Progenitor cell of endocrine pancreas (in vitro differentiated cells): Measurements from ENCODE around the gene PIGA. TPM values are rescaled to one million over a fixed set of nuclear protein-coding genes. Genes with fewer than 3 reads are reported as not detected.

Source experiments
- DNase-seq: peaks from one replicate; pipeline ENCODE4 v3.0.0; 2021; ENCODE audit warnings: low spot score; ENCODE audit not compliant: unreplicated experiment
- H3K27ac Mint-ChIP-seq: 2 replicates; pipeline ENCODE4 v1.8.0; 2021; ENCODE audit warnings: mild to moderate bottlenecking, moderate library complexity, mixed read lengths
- H3K27me3 Mint-ChIP-seq: 2 replicates; pipeline ENCODE4 v1.8.0; 2021; ENCODE audit warnings: mixed read lengths
- H3K36me3 Mint-ChIP-seq: 2 replicates; pipeline ENCODE4 v1.8.0; 2022; ENCODE audit warnings: mixed read lengths; ENCODE audit not compliant: insufficient read depth
- H3K4me1 Mint-ChIP-seq: 2 replicates; pipeline ENCODE4 v1.8.0; 2021; ENCODE audit warnings: low read depth, mixed read lengths
- H3K4me3 Mint-ChIP-seq: 2 replicates; pipeline ENCODE4 v1.8.0; 2021; ENCODE audit warnings: low read depth, mild to moderate bottlenecking, moderate library complexity, mixed read lengths
- H3K9me3 Mint-ChIP-seq: 2 replicates; pipeline ENCODE4 v1.8.0; 2021; ENCODE audit warnings: low read depth, mixed read lengths
- total RNA-seq: library from RNA; stranded (reverse); gene quantifications from 2 replicates; pipeline ENCODE4 v1.2.1, GENCODE V29; 2021
- TF ChIP-seq, protein P1 (sequence below): fragments of 200-600 bp; sonication (generic); IDR thresholded peaks from one replicate; pipeline ENCODE4 v1.5.0; 2021; ENCODE audit warnings: antibody characterized with exemption, mild to moderate bottlenecking; ENCODE audit not compliant: unreplicated experiment

PIGA gene
- total RNA-seq, 1 donor from 2014 or later: 22.9 TPM

DNA sequence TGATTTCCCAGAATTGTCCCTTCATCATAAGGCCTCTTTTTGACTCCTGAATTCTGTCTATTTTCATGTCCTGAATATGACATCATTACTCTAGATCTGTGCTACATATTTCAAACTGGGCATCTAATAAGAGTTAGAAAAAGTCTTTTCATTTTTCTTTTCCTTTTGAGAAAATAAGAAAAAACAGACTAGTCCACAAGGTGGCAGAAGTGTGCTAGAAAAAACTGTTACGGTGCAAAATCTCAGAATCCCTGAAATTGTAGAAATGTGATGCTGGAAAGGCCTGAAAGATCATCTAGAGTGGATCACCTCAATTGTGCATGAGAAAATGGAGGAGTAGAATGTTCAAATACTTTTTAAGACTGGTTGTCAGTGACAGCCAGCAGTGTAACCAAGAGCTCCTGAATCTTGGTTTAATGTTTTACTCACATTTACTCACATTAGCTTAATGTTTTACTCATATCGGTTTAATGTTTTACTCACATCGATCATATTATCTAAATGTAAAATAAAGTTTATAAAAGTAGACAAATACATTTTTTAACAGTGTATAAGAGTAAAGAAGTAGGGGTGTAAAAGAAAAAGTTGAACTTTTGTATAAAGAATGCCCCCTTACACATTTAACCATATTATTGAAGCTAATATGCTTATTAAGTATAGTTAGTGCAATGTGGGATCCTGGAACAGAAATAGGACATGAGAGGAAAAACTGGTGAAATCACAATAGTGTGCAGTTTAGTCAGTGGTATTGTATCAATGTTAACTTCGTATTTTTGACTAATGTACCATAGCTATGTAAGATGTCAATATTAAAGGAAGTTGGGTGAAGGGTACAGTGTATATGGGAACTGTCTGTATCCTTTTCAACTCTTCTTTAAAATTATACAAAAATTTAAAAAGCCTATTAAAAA lies 35.1 kb downstream of the PIGA start:
- DNase-seq: no peak
- Mint-ChIP-seq H3K4me1 (peaks cover 12% of the 10 kb centered on the region), H3K9me3 (peaks cover 15% of the 10 kb centered on the region), H3K4me3 (peak overlapping the region; percentile 6), H3K27ac (peak overlapping the region; percentile 82), H3K27me3 (no peaks in the 10 kb centered on the region), H3K36me3 (peaks cover 3% of the 10 kb centered on the region)
- TF ChIP-seq, protein P1, sequence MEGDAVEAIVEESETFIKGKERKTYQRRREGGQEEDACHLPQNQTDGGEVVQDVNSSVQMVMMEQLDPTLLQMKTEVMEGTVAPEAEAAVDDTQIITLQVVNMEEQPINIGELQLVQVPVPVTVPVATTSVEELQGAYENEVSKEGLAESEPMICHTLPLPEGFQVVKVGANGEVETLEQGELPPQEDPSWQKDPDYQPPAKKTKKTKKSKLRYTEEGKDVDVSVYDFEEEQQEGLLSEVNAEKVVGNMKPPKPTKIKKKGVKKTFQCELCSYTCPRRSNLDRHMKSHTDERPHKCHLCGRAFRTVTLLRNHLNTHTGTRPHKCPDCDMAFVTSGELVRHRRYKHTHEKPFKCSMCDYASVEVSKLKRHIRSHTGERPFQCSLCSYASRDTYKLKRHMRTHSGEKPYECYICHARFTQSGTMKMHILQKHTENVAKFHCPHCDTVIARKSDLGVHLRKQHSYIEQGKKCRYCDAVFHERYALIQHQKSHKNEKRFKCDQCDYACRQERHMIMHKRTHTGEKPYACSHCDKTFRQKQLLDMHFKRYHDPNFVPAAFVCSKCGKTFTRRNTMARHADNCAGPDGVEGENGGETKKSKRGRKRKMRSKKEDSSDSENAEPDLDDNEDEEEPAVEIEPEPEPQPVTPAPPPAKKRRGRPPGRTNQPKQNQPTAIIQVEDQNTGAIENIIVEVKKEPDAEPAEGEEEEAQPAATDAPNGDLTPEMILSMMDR: peak; percentile 53

DNA sequence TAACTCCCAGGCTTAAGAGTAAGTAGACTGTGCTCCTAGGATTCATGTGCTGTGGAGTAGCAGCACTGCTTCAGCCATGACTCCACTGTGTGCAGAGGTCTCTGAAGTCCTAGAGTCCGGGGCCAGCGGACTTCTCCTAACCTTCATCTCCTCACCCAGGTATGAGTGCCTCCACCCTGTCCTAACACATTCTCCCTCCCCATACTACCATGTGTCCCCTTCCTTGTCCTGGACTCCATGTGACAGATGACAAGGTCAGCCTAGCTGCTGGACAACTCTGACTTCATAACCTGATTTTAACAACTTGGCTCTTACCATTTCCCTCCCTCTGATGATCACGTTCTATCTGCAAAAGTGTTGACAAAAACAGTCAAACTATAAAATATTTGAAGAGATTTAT lies 36.5 kb downstream of the PIGA start:
- Mint-ChIP-seq H3K27ac (no peak overlapping the region), H3K9me3 (peaks cover 15% of the 10 kb centered on the region), H3K27me3 (no peaks in the 10 kb centered on the region), H3K4me3 (no peak overlapping the region), H3K4me1 (peaks cover 12% of the 10 kb centered on the region), H3K36me3 (peaks cover 3% of the 10 kb centered on the region)
- TF ChIP-seq, protein P1: no peak
- DNase-seq: no peak

DNA sequence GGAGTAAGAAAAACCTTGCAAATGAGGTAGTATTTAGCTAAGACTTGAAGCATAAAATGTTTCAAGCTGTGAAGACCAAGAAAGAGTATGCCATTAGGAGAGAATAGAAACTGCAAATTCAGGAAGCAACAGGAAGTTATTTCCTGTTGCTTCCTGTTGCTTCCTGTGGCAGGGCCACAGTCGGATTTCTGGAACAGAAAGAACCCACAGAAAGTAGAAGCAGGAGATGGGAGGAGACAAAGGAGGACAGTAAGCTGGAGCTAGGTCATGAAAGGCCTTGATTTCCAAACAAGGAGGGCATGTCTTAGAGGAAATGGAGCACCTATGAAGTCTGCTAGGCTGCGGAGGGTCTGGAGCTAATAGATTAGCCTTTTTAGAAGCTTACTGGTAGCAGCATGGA lies 37.1 kb downstream of the PIGA start:
- H3K4me1 Mint-ChIP-seq: peaks cover 12% of the 10 kb centered on the region
- TF ChIP-seq, protein P1: no peak
- H3K4me3 Mint-ChIP-seq: no peak overlapping the region
- H3K36me3 Mint-ChIP-seq: peaks cover 3% of the 10 kb centered on the region
- peaks cover 18% of the 10 kb centered on the region for H3K9me3 Mint-ChIP-seq
- DNase-seq: no peak
- H3K27me3 Mint-ChIP-seq: no peaks in the 10 kb centered on the region
- no peak overlapping the region for H3K27ac Mint-ChIP-seq

DNA sequence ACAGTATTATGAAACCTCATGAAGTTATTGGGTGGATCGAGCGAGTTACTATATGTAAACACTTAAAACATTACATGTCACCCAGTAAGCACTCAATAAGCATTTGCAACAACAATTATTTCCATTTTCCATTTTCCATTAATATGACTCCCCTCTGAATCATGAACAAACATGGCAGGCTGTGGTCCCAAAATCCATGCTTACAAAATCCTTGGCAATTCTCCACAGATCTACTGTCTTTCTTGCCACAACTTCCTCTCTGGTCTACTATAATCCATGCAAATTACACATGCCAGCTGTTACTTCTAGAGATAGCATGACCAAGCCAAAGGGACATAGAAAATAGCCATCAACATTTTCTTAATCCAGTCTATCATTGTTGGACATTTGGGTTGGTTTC lies 41.9 kb downstream of the PIGA start:
- Mint-ChIP-seq H3K36me3 (no peaks in the 10 kb centered on the region), H3K4me3 (no peak overlapping the region), H3K27ac (no peak overlapping the region), H3K9me3 (peaks cover 13% of the 10 kb centered on the region), H3K4me1 (no peaks in the 10 kb centered on the region), H3K27me3 (no peaks in the 10 kb centered on the region)
- no peak for DNase-seq
- TF ChIP-seq, protein P1: no peak

DNA sequence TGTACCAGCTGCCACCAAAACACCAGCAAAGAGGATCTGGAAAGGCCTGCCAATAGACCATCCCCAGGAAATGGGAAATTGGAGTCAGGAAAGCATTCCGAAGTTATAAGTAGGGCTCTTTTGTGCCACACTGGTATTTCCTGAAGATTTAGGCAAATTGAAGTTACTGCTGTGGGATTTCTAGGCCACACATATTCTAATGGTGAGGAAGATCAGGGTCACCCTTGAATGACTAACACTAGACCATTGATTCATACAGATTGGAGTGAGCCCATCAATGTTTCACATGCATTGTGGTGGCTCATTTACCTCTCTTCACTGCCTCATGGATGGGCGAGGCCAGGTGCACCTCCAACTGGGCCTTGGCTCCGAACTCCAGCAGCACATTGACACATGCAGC lies 42.5 kb downstream of the PIGA start:
- H3K27me3 Mint-ChIP-seq: no peaks in the 10 kb centered on the region
- no peaks in the 10 kb centered on the region for H3K4me1 Mint-ChIP-seq
- no peak overlapping the region for H3K27ac Mint-ChIP-seq
- TF ChIP-seq, protein P1: no peak
- H3K4me3 Mint-ChIP-seq: no peak overlapping the region
- no peaks in the 10 kb centered on the region for H3K36me3 Mint-ChIP-seq
- DNase-seq: no peak
- H3K9me3 Mint-ChIP-seq: peaks cover 12% of the 10 kb centered on the region
